ENCODE results near the gene DOHH. TPM values are rescaled to one million over a fixed set of nuclear protein-coding genes. Genes with fewer than 3 reads are reported as not detected.

DOHH gene
- total RNA-seq, 1 donor from 2014 or later: 11.1 TPM

DNA sequence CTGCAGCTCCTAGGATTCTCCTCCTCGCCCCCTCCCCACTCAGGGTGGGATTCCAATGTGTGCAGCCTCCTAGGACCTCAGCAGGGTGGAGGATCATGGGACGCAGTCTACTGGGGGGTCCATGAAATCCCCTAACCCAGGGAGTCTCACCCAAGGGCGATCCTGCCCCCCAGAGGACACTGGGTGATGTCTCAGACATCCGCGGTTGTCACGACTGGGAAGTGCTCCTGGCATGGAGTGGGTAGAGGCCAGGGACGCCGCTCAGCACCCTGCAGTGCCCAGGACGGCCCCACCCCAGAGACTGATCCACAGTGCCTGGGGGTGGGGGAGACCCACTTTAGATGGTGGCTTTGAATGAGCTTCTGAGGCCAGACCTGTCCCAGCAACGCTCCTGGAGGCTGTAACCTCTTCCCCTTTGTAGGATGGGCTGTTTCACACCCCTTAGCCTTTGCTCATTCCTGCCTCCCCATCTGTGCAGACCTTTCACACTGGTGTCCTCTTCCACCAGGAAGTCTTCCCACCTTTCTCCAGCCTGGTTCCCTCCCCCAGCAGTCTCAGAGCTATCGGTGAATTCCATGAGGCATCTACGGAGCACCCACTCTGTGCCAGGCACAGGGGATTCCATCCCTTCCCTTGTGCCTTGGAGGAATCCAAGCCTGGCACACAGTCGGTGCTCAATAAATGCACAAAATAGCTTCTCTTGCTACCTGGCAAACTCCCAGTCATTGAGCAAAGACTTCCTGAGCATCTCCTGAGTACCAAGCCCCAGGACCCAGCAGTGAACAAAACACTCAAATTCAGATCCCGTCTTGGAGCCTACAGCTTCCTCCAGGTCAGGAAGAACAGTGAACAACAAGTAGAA is 30.6 kb downstream of the DOHH start:
- intact Hi-C loops (cut with DNase I): no loop called here
- DNase-seq (ENCODE audit: missing footprints) (no peak), ATAC-seq (peak; percentile 10)

GRCh38 chr19:3468211-3468610 is 32.3 kb downstream of the DOHH start:
- intact Hi-C loops (cut with DNase I): no loop called here
- no peak for DNase-seq (ENCODE audit: missing footprints)

GRCh38 chr19:3467437-3468198 is 32.9 kb downstream of the DOHH start:
- DNase-seq (ENCODE audit: missing footprints): no peak
- intact Hi-C loops (cut with DNase I): no loop called here
- ATAC-seq: no peak

More at GRCh38 chr19:3468211-3468610, 32.3 kb downstream of the DOHH start:
- no peak for ATAC-seq

DNA sequence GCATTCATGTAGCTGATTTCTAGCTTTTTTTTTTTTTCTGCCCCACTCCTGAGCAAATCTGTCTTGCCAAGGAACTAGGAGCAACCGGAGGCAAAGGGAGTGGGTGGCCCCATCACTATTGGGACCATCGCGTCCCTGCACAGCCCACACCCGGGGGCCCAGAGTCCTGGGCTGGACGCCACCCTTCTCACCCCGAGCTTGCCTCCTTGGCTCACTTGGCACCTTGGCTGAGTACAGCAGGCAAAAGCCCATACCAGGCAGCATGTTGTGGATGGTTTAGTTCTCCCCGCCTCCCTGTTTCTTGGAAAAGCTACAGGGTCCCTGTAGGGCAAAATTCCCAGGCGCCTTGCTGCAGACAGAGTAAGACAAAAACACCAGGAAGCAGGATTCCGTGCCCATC is 33.8 kb downstream of the DOHH start:
- intact Hi-C loops (cut with DNase I): no loop called here
- ATAC-seq (peak; percentile 36), DNase-seq (ENCODE audit: missing footprints) (no peak)

DNA sequence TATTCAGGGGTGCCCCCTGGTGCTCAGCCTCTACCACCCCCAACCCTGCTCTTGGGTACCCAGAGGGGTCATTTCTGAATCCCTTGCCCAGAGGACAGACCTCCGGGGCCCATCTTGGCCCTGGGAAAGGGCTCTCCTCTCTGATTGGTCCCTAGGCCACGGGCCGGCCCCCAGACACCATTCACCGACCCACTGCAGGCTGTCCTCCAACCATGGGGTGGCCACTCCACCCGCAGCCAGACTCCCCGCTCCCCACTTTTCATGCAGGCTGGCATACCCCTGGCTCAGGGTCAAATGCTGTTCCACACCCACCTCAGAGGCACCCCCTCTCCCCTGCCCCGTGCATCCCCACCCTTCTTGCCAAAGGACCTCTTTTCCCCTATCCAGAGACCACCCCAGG is 34.9 kb downstream of the DOHH start:
- ATAC-seq: peak; percentile 10
- intact Hi-C loops (cut with DNase I): no loop called here
- no peak for DNase-seq (ENCODE audit: missing footprints)

- ATAC-seq (no peak), DNase-seq (ENCODE audit: missing footprints) (no peak)
- intact Hi-C loops (cut with DNase I): no loop called here
These were observed 35.8 kb downstream of the DOHH start for GRCh38 chr19:3464587-3465235.

GRCh38 chr19:3463714-3464586 is 36.5 kb downstream of the DOHH start:
- DNase-seq (ENCODE audit: missing footprints) (peak; percentile 69), ATAC-seq (no peak)
- intact Hi-C loops (cut with DNase I): no loop called here

DNA sequence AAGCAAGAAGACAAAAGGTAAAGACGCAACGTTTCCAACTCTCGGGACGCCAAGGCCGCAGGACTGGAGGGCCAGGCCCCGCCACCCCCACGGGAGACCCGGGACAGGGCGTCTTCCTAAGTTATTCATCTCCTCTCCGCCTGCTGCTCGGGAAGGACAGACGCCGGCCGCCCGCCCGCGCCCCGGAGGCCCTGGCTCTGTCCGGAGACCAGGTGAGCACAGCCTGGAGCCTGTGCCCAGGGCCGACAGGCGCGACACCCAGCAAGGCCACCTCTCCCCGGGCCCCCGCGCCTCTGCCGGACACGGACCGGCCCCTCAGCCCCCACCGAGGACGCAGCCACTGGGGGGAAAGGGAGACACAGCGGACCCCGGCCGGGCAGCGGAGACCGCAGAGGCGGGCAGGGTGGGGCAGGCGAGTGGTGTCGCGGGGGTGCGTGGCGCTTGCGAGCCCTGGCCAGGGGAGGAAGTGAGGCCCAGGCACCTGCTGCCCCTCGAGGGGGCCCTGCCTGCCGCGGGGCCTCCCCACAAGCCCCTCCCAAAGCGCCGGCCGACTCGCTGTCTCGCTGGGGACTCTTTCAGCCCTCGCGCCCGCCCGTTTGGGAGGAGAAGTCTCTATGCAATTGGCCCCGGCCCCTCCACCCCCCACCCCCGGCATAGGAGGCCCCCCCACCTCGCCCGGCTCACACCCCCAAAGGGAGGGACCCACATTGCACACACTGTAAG is 37.3 kb downstream of the DOHH start:
- DNase-seq (ENCODE audit: missing footprints) (peak; percentile 53), ATAC-seq (no peak)
- intact Hi-C loops (cut with DNase I): no loop called here

GRCh38 chr19:3459965-3460582 is 40.4 kb downstream of the DOHH start:
- intact Hi-C loops (cut with DNase I): loop anchor here (2.0 kb wide), 1 partner anchor 25 kb away; no protein-coding TSS in a partner anchor
- DNase-seq (ENCODE audit: missing footprints) (peak; percentile 30), ATAC-seq (no peak)

DNA sequence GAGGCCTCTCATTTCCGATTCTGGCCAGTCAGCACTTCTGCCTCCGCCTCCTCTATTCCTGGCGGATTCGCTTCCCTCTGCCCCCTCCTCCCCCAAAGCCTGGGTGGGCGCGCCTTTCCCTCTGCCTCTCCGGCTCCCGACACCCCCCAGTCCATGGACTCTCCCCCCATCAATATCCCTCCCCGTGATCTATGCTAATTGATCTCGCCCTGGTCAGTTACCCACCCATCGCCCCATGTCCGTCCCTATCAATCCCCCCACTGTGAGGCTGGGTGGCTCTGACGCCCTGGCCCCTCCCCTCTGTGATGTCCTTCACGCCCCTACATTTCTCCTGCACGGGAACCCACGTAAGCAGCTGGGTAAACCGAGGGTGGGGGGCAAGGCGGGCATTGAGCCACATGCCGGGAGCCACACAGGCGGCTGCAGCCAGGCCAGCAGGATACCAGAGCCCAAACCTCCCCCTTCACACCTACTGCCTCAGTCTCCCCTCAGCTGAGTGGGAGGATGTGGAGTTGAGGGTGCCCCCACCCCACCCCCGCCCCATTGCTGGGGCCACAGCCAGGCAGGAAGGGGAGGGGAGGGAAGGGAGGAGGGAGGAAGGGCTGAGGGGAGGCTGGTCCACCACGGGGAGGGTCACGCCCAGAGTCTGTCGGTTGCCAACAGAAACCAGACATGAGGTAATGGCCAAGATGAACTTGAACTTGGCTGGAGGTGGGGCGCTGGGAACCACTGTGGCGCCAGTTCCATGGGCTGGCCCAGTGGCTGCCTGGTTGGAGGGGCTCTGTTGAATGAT is 41.2 kb downstream of the DOHH start:
- ATAC-seq: peak; percentile 87
- DNase-seq (ENCODE audit: missing footprints): peak; percentile 89

DNA sequence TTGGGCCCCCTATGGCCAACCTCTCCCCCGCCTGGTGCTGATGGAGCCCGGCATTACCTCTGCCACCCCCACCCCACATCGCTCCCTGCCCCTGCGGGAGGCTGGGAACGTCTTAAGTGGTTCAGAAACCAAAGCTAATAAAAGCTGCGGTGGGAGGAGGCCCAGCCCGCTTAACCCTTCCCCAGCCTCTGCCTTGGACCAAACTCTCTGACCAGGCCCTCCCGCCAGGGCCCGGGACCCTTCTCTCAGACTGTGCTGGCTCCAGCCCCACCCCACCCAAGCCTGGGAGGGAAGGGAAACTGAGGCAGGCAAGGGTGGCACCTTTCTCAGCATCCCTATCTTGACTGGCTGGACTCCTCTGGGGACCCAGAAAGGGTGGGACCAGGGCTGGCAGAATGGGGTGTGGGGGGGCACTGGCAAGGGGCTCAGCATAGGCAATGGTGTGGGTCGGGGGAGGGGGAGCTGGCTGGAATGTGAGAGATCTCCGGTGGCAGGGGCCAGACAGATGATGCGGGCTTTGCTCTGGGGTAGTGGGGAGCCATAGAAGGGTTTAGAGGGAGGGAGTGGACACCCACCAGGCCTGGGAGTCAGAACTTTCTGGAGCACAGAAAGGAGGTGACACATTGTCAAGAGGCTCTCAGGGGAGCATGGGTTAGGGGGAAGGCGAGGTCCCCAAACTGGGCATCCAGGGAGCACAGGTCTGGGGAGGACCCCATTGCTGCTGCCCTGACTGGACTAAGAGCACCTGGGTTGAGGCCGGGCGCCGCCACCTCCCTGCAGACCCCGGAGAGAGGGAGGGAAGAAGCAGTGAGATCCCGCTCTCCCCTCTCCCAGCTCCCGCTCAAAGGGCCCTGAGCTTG is 42.0 kb downstream of the DOHH start:
- no peak for ATAC-seq
- intact Hi-C loops (cut with DNase I): loop anchor here (2.0 kb wide), 1 partner anchor 24 kb away; no protein-coding TSS in a partner anchor
- DNase-seq (ENCODE audit: missing footprints): no peak

More for the DNA sequence above, 41.2 kb downstream of the DOHH start:
- intact Hi-C loops (cut with DNase I): loop anchor here (2.0 kb wide), 1 partner anchor 24 kb away; no protein-coding TSS in a partner anchor

DNA sequence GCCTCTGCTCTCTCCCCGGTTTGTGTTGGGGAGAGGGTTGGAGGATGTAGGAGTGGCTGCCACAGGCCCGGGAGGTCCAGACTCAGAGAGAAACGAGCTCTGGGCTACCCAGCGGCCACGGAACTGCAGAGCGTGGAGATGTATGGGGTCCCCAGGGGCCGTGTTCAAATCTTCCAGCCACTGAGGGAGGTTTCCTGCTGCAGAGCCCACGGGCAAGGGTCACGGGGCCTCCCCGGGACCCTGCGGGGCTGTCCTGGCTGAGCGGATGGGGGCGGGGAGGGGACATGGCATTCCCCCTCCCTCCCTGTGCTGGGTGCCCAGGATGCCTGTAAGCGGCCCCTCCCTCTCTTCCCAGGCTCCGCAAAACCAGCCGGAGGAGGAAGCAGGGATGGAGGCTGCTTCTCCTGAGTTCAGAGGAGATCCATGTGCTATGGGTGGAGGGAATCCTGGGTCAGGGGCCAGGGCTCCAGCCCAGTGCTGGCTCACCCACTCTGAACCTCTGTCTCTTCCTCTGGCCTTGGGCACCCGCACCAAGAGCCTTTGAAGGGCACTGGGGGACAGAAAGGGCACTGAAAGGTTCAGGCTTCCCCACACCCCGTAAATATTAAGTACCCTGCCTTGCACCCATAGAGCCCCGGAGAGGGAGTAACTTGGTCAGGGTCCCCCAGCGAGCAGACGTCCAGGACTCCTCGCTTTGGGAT is 42.8 kb downstream of the DOHH start:
- intact Hi-C loops (cut with DNase I): loop anchor here (2.0 kb wide), 1 partner anchor 23 kb away; no protein-coding TSS in a partner anchor
- ATAC-seq: no peak
- no peak for DNase-seq (ENCODE audit: missing footprints)

- intact Hi-C loops (cut with DNase I): no loop called here
- DNase-seq (ENCODE audit: missing footprints): no peak
- ATAC-seq: no peak
These were observed 43.4 kb downstream of the DOHH start for GRCh38 chr19:3456925-3457527.

GRCh38 chr19:3455960-3456601 is 44.4 kb downstream of the DOHH start:
- intact Hi-C loops (cut with DNase I): no loop called here
- no peak for ATAC-seq
- DNase-seq (ENCODE audit: missing footprints): no peak
